Adipocyte (in vitro differentiated cells): ENCODE measurements around the gene THEM4.
A peak's percentile ranks its signal among the peaks of the same experiment; 100 is the strongest.

ENCODE experiments used
- DNase-seq: peaks from one replicate; pipeline ENCODE4 v3.0.0-alpha.2; 2015; ENCODE audit warnings: low read depth
- H3K27me3 ChIP-seq: replicated peaks from 2 replicates; pipeline ENCODE4 v1.7.0; 2013; ENCODE audit warnings: mild to moderate bottlenecking, low read length, moderate library complexity; ENCODE audit not compliant: control insufficient read depth, insufficient read depth
- H3K36me3 ChIP-seq: 2 replicates; pipeline ENCODE4 v1.7.0; 2013; ENCODE audit warnings: low read length, mild to moderate bottlenecking, moderate library complexity; ENCODE audit not compliant: control insufficient read depth, insufficient read depth, severe bottlenecking
- H3K4me1 ChIP-seq: 2 replicates; pipeline ENCODE4 v1.7.0; 2013; ENCODE audit warnings: mild to moderate bottlenecking, low read length, moderate library complexity; ENCODE audit not compliant: control insufficient read depth, insufficient read depth
- H3K4me3 ChIP-seq: 2 replicates; pipeline ENCODE4 v1.7.0; 2013; ENCODE audit warnings: mild to moderate bottlenecking, low read length, moderate library complexity
- H3K9ac ChIP-seq: 2 replicates; pipeline ENCODE4 v1.7.0; 2013; ENCODE audit warnings: mild to moderate bottlenecking, low read length, moderate library complexity
- H3K9me3 ChIP-seq: 2 replicates; pipeline ENCODE4 v1.7.0; 2013; ENCODE audit warnings: mild to moderate bottlenecking, low read length, moderate library complexity; ENCODE audit not compliant: control insufficient read depth

The THEM4 gene

DNA sequence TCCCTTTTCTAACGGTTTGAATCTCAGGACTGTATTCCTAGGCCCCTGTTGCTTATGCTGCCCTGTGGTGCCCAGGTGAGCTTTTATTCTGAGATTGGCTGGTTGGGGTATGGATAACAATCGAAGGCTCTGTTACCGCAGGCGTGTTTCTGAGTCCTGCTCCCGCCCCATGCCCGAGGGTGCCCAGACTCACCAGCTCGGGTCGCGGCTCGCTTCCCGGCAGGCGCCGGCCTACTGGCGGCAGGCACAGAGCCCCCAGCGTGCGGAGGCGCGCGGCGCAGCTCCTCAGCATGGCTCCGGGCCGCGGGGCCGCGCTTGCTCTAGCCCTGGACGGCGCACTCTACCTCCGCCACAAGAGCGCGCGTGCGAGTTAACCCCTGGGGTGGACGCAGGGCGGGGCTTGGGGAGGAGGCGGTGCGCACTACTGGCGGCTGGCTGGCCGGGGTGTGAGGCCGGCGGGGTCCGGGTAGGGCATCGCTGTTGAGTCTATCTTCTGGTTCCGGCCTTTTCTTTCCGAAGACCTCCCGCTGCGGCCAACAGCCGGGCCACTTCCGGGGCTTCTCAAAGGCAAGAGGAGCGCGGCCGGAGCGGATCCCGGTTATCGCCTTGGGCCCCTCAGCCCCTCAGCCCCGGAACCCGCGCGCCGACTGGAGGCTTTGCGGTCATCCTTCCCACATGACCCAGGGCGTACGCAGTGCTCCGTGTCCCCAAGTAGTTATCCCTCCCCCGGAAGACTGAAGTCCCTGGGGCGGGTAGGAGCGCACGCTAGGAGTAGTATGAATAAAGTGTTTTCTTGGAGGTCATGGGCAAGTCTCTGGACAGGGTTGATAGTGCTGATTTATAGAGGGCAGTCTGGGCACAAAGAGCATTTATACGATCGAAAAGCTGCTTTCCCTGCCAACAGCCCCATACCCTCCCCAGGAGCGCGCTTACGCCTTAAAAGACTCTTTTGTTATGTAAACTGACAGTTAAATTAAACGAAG lies at the start of gene THEM4:
TSS of gene THEM4 (minus strand) at position 345 of the 983 bp plus-strand sequence. CDS start at position 292, 53 bp downstream.
- DNase-seq: peak; percentile 97
- peaks cover 19% of the 10 kb centered on the region for H3K4me1 ChIP-seq
- peaks cover 4% of the 10 kb centered on the region for H3K36me3 ChIP-seq
- peaks cover 12% of the 10 kb centered on the region for H3K9me3 ChIP-seq
- H3K4me3 ChIP-seq: peak within 1 kb of the TSS; percentile 93
- H3K9ac ChIP-seq: peak within 1 kb of the TSS; percentile 99
- no peaks in the 10 kb centered on the region for H3K27me3 ChIP-seq

DNA sequence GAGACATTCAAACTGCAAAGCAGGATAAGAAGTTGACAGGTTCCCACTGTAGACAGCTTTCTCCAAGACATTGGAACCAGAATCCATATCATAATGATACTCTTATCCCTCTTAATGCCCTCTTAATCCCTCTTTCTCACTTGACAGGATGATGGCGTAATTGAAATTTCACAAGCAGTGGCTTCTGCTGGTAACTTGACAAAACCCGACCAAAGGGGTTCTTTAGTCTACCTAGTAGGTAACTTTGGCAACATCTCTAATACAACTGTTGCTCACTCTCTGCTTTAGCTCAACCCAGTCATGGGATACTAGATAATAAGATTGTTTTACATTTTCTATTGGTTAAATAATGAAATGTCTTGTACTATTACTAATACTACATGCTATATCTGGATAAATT lies 49.6 kb upstream of the THEM4 start:
- no peak for DNase-seq
- Histone ChIP-seq H3K4me1 (peaks cover 3% of the 10 kb centered on the region), H3K9me3 (no peaks in the 10 kb centered on the region), H3K27me3 (no peaks in the 10 kb centered on the region), H3K36me3 (no peaks in the 10 kb centered on the region), H3K9ac (no peak overlapping the region), H3K4me3 (no peak overlapping the region)

DNA sequence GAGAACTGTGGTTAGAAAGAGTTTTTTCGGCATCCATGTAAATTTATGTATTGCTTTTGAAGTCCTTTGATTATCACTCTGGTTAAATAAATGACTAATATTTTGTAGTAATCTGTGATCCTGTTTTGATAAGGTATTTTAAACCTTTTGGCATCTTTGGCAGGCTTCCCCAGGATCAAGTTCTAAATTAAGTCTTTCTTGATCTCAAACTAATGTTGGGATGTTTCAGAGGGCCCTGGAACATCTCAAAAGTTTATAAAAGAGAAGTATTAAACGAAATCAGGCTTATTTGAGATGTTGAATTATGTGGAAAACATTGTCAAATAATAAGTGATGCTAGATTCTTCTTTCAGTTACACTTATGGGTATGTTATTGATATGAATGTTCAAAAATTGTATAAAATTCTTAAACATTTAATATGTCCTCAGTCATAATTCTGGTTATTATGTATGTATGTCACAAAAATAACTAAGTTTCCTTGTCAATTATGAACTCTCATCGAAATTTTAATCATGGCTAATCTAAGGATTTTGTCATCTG lies 47.7 kb upstream of the THEM4 start:
- H3K9ac ChIP-seq: no peak overlapping the region
- H3K9me3 ChIP-seq: no peaks in the 10 kb centered on the region
- no peaks in the 10 kb centered on the region for H3K27me3 ChIP-seq
- no peak for DNase-seq
- H3K4me1 ChIP-seq: peaks cover 3% of the 10 kb centered on the region
- no peaks in the 10 kb centered on the region for H3K36me3 ChIP-seq
- no peak overlapping the region for H3K4me3 ChIP-seq

DNA sequence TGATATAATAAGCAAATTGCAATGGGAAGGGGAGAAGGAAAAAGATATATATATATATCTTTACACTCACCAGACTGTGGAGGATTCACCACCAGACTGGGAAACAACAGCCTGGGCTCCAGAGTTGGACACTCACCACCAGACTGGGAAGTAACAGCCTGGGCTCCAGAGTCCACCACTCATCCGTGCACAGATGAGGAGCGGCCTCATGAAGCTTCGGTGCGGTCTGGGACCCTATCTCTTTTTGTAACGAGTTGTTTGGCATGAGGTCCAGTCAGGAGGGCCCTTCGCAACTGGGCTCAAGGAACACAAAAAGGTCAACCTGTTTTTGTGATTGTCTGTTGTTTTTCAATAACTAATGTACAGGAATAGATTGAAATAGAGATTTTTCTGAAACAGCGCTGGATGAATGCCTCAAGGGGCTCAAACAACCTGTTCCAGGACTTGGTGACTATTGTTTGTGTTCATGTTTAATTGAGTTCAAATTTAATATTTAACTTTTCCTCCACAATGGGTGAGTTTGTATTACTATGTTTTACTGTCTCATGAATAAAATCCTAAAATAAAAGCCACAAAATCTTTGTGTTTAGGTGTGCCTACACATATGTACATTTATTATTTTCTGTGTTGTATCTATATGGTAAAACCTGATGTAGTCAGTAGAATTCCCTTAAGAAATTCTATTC lies 44.2 kb upstream of the THEM4 start:
- H3K9ac ChIP-seq: no peak overlapping the region
- DNase-seq: no peak
- no peaks in the 10 kb centered on the region for H3K36me3 ChIP-seq
- H3K4me1 ChIP-seq: no peaks in the 10 kb centered on the region
- no peaks in the 10 kb centered on the region for H3K27me3 ChIP-seq
- no peaks in the 10 kb centered on the region for H3K9me3 ChIP-seq
- H3K4me3 ChIP-seq: no peak overlapping the region

DNA sequence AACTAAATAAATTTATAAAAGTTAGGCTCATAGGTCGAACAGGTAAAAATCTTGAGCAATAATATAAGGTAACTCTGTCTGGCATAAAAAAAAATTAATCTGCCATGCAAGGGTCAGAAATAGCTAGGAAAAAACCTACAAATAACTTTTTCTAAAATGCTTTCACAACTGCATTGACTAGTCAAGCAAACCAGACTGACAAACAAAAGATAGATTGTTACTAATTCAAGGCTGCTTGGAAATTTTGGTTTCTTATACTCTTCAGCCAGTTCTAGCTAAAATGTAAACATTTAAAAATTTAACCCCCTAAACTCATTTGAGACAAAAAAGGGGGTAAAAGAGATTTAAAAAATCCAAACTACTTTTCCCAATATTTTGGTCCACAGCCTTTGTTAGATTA lies 43.5 kb upstream of the THEM4 start:
- H3K4me3 ChIP-seq: no peak overlapping the region

DNA sequence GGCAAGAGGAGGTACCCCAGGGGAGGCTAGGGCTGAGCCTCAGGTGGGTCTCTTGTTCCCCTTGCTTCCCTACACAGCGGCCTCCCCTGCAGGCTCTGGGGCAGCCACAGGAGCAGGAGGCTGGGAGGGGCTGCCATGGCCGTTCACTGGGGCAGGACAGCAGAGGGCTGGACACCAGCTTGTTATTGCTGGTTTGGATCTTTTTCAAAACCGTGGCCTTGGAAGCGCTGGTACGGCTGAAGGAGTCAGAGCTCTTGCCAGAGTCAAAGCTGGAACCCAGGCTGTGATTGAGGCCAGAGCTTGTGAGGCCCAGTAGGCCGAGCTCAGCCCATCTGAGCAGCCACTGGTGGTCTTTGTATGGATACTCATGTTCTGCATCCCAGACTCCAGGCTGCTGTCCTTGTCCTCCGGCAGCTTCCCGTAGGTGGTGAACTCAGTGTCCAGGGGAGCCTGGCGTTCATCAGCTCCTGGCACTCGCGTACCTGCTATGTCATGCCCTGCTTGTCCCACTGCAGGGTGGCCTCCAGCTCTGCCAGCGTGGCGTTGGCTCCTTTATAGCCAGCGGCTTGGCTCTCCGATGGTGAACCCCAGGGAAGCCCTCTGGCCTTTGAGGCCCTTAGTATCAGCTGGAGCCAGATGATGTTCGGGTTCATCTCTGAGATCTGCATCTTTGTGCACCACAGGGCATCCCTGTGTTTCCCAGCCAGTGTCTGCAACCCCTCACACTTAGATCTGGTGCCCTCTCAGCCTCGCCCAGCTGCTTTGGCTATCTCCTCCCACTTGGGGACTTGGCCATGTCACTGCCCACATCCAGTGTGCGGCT lies 40.3 kb upstream of the THEM4 start:
- Histone ChIP-seq H3K9me3 (no peaks in the 10 kb centered on the region), H3K27me3 (no peaks in the 10 kb centered on the region), H3K4me3 (no peak overlapping the region), H3K9ac (no peak overlapping the region), H3K4me1 (peaks cover 27% of the 10 kb centered on the region), H3K36me3 (no peaks in the 10 kb centered on the region)
- DNase-seq: no peak

More for the DNA sequence above, 43.5 kb upstream of the THEM4 start:
- H3K9me3 ChIP-seq: no peaks in the 10 kb centered on the region
- no peak for DNase-seq
- H3K9ac ChIP-seq: no peak overlapping the region
- no peaks in the 10 kb centered on the region for H3K4me1 ChIP-seq
- no peaks in the 10 kb centered on the region for H3K36me3 ChIP-seq
- H3K27me3 ChIP-seq: no peaks in the 10 kb centered on the region

DNA sequence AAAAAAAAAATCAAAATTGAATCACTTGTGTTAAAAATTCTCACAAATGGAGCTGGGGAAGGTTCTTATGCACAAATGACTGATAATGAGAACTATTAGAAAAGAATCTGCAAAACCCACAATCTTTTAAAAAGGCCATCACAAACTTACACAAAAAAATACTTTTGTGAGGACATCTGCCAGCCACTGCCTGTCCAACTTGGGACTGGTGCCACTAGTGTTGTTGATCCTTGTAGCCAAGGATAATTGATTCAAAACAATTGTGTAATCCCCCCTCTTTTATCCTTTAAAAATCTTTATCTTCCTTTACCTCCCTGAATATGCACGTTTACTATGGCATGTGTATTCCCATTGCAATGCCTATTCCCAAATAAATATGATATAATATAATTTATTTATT lies 39.2 kb upstream of the THEM4 start:
- Histone ChIP-seq H3K4me3 (no peak overlapping the region), H3K36me3 (no peaks in the 10 kb centered on the region)

DNA sequence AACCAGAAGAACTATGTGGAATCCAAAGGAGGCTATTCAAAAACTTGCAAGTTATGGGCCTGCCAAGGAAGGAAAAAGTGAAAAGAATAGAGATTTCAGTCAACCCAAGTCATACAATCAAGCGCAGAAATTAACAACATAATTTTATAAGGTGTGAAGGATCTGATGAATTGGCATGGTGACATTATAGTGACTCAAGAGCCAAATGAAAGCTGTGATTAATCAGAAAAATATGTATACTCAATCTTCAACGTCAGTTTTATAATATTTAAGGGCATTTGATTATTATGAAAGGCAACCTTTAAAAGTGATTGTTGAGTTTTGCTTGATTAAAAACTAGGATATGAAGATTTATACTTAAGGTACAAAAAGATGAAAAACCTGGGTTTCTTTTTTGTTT lies 37.8 kb upstream of the THEM4 start:
- Histone ChIP-seq H3K9ac (no peak overlapping the region), H3K9me3 (no peaks in the 10 kb centered on the region), H3K4me1 (peaks cover 44% of the 10 kb centered on the region), H3K27me3 (no peaks in the 10 kb centered on the region), H3K36me3 (no peaks in the 10 kb centered on the region), H3K4me3 (no peak overlapping the region)
- DNase-seq: no peak

More for the DNA sequence above, 39.2 kb upstream of the THEM4 start:
- Histone ChIP-seq H3K27me3 (no peaks in the 10 kb centered on the region), H3K9me3 (no peaks in the 10 kb centered on the region), H3K4me1 (peaks cover 34% of the 10 kb centered on the region), H3K9ac (no peak overlapping the region)
- no peak for DNase-seq

DNA sequence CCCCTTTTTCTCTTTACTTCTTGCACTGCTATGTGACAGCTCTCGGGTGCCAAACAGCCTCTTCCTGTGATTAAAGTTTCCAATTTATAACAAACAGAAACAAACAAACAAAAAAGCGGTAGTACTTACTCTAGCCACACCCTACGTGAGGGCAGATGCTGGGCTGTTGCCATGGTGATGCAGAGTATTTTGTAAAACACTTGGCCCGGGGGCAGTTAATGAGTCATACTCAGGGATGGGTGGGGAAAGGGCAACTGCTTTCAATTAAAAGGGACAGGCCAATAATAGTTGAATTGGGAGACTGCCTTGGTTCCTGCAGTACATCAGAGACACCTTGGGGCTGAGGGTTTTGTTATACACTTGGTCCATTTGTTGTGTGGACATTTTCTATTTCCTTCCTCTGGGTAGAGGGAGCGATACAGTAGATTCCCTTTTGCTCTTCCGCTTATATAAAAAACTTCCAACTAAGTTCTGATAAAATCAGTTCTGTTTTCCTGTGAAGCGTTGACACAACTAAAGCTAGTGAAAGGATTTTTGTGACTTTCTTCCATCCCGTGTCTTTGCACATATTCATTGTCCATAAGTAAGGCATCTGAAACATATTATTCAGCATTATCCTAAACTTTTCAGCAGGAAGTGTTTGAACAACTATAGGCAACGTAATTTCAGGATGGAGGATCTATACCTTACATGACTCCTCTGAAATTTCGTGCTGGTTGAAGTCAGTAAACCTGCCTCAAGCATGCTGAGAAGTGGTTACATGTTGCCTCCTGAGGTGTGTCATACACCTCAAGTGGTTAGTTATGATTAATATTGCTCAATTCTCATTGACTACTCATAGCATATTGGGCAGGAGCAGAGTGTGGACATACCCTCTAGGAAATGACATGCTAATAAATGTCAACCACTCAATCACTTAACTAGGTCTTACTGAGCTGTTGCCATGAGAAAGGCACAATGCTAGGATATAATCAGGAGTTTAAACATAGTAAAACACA lies 36.7 kb upstream of the THEM4 start:
- H3K9me3 ChIP-seq: no peaks in the 10 kb centered on the region
- H3K36me3 ChIP-seq: no peaks in the 10 kb centered on the region
- H3K9ac ChIP-seq: no peak overlapping the region
- H3K4me1 ChIP-seq: peaks cover 55% of the 10 kb centered on the region
- no peaks in the 10 kb centered on the region for H3K27me3 ChIP-seq
- H3K4me3 ChIP-seq: peak overlapping the region; percentile 19
- DNase-seq: peak; percentile 99
